Measurements from ENCODE around the gene MAN2B2.

- TF ChIP-seq POLR2A (IDR thresholded peaks at IDR 0.05) (no peak), CTCF (IDR thresholded peaks at IDR 0.05 in 8 of 11, conservative IDR thresholded peaks at IDR 0.05 in 3 of 11) (no peak)
Observed at GRCh38 chr4:6557856-6558255, 17.1 kb upstream of the MAN2B2 start.
